Kidney (tissue), 14 donors: ENCODE data around the gene ARAP3. TPM values are rescaled to one million over a fixed set of nuclear protein-coding genes. Genes with fewer than 3 reads are reported as not detected.

Experiments
- DNase-seq, 5 donors: peaks; one replicate each; pipeline ENCODE4 v3.0.0-alpha.2; 2013 to 2020
- FAIRE-seq: peaks from 2 replicates; lab custom pipeline; 2012; peaks lifted over from hg19 to GRCh38; lab: Jason Lieb, UNC
- H3K27ac ChIP-seq, 2 donors: one replicate each; pipeline ENCODE4 v1.7.0; 2013; ENCODE audit warnings: low read depth in 2 of 2, low read length in 2 of 2, inconsistent platforms in 1 of 2
- H3K27me3 ChIP-seq: one replicate; pipeline ENCODE4 v1.7.1; 2013; ENCODE audit warnings: low read length, inconsistent platforms; ENCODE audit not compliant: control insufficient read depth, insufficient read depth
- H3K36me3 ChIP-seq, 3 donors: one replicate each; pipeline versions ENCODE4 v1.7.0 to v1.7.1; 2013; ENCODE audit warnings: low read length in 3 of 3, control low read depth in 1 of 3, inconsistent platforms in 1 of 3; ENCODE audit not compliant: insufficient read depth in 3 of 3, control insufficient read depth in 2 of 3
- H3K4me1 ChIP-seq, 3 donors: one replicate each; pipeline versions ENCODE4 v1.7.0 to v1.7.1; 2013; ENCODE audit warnings: low read length in 3 of 3, inconsistent platforms in 1 of 3, low read depth in 1 of 3; ENCODE audit not compliant: control insufficient read depth in 2 of 3, insufficient read depth in 2 of 3
- H3K4me3 ChIP-seq, 3 donors: one replicate each; pipeline versions ENCODE4 v1.7.0 to v1.8.1; 2013; ENCODE audit warnings: low read length in 3 of 3, control low read depth in 1 of 3, inconsistent platforms in 1 of 3
- H3K9ac ChIP-seq, 3 donors: one replicate each; pipeline versions ENCODE4 v1.7.0 to v1.7.1; 2013; ENCODE audit warnings: low read length in 3 of 3, control low read depth in 1 of 3, inconsistent platforms in 1 of 3
- H3K9me3 ChIP-seq, 3 donors: one replicate each; pipeline versions ENCODE4 v1.7.0 to v1.7.1; 2013; ENCODE audit warnings: low read length in 3 of 3, control low read depth in 1 of 3, inconsistent platforms in 1 of 3; ENCODE audit not compliant: control insufficient read depth in 2 of 3, insufficient read depth in 1 of 3
- intact Hi-C: fragments of 100-400 bp; cut with DNase I; formaldehyde crosslinking; loops from one replicate; pipeline ENCODE4 v1.11.1; 2022
- polyA plus RNA-seq: library from polyadenylated mRNA; stranded (reverse); fragments of 350-450 nt; fragmentation: Illumina TruSeq; extraction: RNeasy Lipid Tissue Mini Kit (QIAGEN cat#74804); gene quantifications from one replicate; pipeline ENCODE4 v1.2.3, GENCODE V29; 2014; ENCODE audit warnings: low read depth, low replicate concordance; ENCODE audit not compliant: insufficient read depth
- total RNA-seq: library from RNA; stranded (reverse); fragmentation: NEBNext Ultra II Directional; extraction: Animal tissue kit (Norgen Biotek cat#: 25700); gene quantifications from one replicate; pipeline ENCODE4 v1.2.1, GENCODE V29; 2021
- TF ChIP-seq, protein P1 (sequence below): IDR thresholded peaks from 3 replicates; pipeline ENCODE4 v1.5.1; 2012; ENCODE audit warnings: mild to moderate bottlenecking, moderate library complexity, borderline replicate concordance; ENCODE audit not compliant: insufficient read depth; ENCODE audit errors: extremely low read depth
- donor health status: control.
- donor health status: control.
- donor health status: control.
- donor health status: control.
- donor health status: control.
- donor health status: DM: yes; HTN: yes; CAD: no.
- donor health status: Normal renal cell carcinoma (clear cell type).

Gene ARAP3
- total and polyA plus RNA-seq, 2 donors from 2014 or later, result 7.2 to 19.8 TPM

DNA sequence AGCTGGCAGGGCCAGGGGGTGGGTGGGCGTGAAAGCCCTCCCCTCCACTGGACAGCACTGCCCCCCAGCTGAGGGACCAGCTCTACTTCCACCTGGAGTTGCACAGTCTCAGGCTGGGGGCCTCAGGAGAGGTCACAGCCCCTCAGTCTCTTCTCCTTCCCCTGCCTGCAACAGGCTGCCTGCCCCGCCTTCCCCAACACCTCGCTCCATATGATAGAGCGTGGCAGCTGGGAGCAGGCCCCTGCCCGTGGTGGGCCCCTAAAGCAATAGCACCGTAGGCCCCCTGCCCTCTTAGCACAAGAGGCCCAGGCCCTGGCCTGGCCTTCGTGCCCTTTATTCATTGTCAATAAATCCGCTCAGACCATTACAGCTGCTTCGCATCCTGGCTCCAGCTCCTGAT, 41.3 kb downstream of the ARAP3 start:
- Histone ChIP-seq H3K27ac (no peak overlapping the region), H3K9ac (no peak overlapping the region), H3K36me3 (no peaks in the 10 kb centered on the region), H3K9me3 (no peaks in the 10 kb centered on the region), H3K4me1 (peaks cover 3 to 6% (median 3%) of the 10 kb centered on the region in 3 donors), H3K27me3 (peaks cover 8% of the 10 kb centered on the region), H3K4me3 (no peak overlapping the region)
- intact Hi-C loops, result no loop called here
- DNase-seq (no peak), FAIRE-seq (no peak)
- TF ChIP-seq, protein P1, sequence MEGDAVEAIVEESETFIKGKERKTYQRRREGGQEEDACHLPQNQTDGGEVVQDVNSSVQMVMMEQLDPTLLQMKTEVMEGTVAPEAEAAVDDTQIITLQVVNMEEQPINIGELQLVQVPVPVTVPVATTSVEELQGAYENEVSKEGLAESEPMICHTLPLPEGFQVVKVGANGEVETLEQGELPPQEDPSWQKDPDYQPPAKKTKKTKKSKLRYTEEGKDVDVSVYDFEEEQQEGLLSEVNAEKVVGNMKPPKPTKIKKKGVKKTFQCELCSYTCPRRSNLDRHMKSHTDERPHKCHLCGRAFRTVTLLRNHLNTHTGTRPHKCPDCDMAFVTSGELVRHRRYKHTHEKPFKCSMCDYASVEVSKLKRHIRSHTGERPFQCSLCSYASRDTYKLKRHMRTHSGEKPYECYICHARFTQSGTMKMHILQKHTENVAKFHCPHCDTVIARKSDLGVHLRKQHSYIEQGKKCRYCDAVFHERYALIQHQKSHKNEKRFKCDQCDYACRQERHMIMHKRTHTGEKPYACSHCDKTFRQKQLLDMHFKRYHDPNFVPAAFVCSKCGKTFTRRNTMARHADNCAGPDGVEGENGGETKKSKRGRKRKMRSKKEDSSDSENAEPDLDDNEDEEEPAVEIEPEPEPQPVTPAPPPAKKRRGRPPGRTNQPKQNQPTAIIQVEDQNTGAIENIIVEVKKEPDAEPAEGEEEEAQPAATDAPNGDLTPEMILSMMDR, result no peak

DNA sequence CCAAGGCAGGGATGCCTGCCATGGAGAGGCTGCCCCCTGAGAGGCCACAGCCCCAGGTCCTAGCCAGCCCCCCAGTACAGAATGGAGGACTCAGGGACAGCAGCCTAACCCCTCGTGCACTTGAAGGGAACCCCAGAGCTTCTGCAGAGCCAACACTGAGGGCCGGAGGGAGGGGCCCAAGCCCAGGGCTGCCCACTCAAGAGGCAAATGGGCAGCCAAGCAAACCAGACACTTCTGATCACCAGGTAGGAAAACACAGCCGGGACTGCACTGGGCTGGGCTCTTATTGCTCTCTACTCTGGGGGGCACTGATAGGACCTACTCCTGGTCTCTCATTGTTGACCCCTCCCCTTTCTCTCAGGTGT, 42.0 kb downstream of the ARAP3 start:
- intact Hi-C loops, result no loop called here
- H3K4me1 ChIP-seq, result peaks cover 3 to 12% (median 9%) of the 10 kb centered on the region in 3 donors
- H3K27me3 ChIP-seq, result peaks cover 8% of the 10 kb centered on the region
- H3K4me3 ChIP-seq, result no peak overlapping the region
- no peaks in the 10 kb centered on the region for H3K9me3 ChIP-seq
- H3K9ac ChIP-seq, result no peak overlapping the region
- no peaks in the 10 kb centered on the region for H3K36me3 ChIP-seq
- TF ChIP-seq, protein P1, result no peak
- H3K27ac ChIP-seq, result no peak overlapping the region
- FAIRE-seq (no peak), DNase-seq (no peak)

DNA sequence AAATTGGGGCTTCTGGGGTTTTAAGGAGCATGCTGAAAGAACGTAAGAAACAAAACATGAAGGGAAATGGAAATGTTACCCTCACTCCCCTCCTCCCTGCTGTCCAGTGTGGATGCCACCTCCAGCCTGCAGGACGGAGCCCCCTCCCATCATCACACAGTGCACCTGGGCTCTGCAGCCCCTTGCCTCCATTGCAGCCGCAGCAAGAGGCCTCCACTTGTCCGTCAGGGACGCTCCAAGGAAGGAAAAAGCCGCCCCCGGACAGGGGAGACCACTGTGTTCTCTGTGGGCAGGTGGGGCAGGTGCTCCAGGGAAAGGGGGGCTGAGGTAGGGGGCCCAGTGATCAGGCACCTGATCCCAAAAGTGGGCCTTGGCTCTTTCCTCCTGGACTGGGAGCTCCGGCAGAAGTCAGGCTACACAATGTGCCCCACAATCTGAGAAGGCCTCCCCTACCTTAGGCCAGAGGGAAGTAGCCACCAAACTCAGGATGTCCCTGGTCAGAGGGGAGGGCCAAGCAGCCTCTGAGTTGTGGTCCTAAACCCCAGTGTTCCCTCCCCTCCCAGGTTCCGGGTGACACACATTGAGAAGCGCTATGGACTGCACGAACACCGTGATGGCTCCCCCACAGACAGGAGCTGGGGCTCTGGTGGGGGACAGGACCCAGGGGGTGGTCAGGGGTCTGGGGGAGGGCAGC, 42.5 kb downstream of the ARAP3 start:
- H3K27ac ChIP-seq, result no peak overlapping the region
- TF ChIP-seq, protein P1, result no peak
- no peak for DNase-seq
- H3K27me3 ChIP-seq, result peaks cover 8% of the 10 kb centered on the region
- no peak for FAIRE-seq
- H3K9me3 ChIP-seq, result no peaks in the 10 kb centered on the region
- H3K9ac ChIP-seq, result no peak overlapping the region
- no peak overlapping the region for H3K4me3 ChIP-seq
- intact Hi-C loops, result no loop called here
- peaks cover 3 to 17% (median 9%) of the 10 kb centered on the region in 3 donors for H3K4me1 ChIP-seq
- H3K36me3 ChIP-seq, result no peaks in the 10 kb centered on the region

DNA sequence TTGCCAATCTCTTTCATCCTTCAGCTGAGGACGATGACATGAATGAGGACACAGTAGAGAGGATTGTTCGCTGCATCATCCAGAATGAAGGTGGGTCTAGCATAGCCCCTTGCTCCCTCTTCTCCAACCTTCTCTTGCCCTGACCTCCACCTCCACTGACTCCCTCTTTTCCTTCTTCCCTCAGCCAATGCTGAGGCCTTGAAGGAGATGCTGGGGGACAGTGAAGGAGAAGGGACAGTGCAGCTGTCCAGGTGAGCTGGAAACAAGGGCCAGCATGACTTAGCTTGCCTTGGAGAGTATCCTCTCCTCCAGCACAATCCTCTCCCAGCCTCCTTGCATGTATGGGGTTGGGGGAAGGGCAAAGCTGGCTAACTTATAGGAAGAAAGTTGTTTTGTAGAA, 43.3 kb downstream of the ARAP3 start:
- intact Hi-C loops, result no loop called here
- Histone ChIP-seq H3K4me1 (peaks cover 3 to 17% (median 9%) of the 10 kb centered on the region in 3 donors), H3K27me3 (peaks cover 8% of the 10 kb centered on the region), H3K9ac (no peak overlapping the region), H3K9me3 (no peaks in the 10 kb centered on the region), H3K36me3 (no peaks in the 10 kb centered on the region), H3K27ac (no peak overlapping the region), H3K4me3 (no peak overlapping the region)
- FAIRE-seq (no peak), DNase-seq (no peak)
- TF ChIP-seq, protein P1, result no peak
